ENCODE data around the gene RPL38.

The RPL38 gene

DNA sequence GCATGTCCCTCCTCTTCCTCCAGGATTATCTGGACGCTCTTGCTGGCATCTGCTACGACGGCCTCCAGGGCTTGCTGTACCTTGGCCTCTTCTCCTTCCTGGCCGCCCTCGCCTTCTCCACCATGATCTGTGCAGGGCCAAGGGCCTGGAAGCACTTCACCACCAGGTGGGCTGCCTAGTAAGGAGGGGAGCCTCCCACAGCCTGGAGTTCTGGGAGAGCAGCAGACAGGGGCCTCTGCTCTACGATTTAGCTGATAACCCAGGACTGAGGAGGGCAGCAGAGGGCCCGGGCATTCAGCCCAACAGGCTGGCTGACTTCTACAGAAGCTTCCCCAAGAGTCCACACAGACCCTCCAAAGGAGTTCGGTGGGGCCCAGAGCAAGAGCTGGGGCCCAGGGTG, 48.7 kb downstream of the RPL38 start:
- no peak overlapping the region for H3K4me2 ChIP-seq
- no peak overlapping the region for H2AFZ ChIP-seq (ENCODE audit: low read depth)
- no peaks in the 10 kb centered on the region for H3K4me1 ChIP-seq (ENCODE audit: low read depth, poor library complexity, severe bottlenecking)
- H3K79me2 ChIP-seq (ENCODE audit: insufficient read depth, low read depth): no peaks in the 10 kb centered on the region
- H3K4me3 ChIP-seq (IDR thresholded peaks at IDR 0.05; ENCODE audit: insufficient read depth, low read depth, low read length): no peak overlapping the region
- no peak overlapping the region for H3K27ac ChIP-seq
- no peak overlapping the region for H3K9ac ChIP-seq
- no peaks in the 10 kb centered on the region for H4K20me1 ChIP-seq (ENCODE audit: insufficient read depth)
- TF ChIP-seq, protein P1, sequence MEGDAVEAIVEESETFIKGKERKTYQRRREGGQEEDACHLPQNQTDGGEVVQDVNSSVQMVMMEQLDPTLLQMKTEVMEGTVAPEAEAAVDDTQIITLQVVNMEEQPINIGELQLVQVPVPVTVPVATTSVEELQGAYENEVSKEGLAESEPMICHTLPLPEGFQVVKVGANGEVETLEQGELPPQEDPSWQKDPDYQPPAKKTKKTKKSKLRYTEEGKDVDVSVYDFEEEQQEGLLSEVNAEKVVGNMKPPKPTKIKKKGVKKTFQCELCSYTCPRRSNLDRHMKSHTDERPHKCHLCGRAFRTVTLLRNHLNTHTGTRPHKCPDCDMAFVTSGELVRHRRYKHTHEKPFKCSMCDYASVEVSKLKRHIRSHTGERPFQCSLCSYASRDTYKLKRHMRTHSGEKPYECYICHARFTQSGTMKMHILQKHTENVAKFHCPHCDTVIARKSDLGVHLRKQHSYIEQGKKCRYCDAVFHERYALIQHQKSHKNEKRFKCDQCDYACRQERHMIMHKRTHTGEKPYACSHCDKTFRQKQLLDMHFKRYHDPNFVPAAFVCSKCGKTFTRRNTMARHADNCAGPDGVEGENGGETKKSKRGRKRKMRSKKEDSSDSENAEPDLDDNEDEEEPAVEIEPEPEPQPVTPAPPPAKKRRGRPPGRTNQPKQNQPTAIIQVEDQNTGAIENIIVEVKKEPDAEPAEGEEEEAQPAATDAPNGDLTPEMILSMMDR (conservative IDR thresholded peaks at IDR 0.05; ENCODE audit: low read depth, low read length): no peak
- no peaks in the 10 kb centered on the region for H3K36me3 ChIP-seq (ENCODE audit: insufficient read depth)
- no peaks in the 10 kb centered on the region for H3K27me3 ChIP-seq (ENCODE audit: insufficient read depth, low read depth)

DNA sequence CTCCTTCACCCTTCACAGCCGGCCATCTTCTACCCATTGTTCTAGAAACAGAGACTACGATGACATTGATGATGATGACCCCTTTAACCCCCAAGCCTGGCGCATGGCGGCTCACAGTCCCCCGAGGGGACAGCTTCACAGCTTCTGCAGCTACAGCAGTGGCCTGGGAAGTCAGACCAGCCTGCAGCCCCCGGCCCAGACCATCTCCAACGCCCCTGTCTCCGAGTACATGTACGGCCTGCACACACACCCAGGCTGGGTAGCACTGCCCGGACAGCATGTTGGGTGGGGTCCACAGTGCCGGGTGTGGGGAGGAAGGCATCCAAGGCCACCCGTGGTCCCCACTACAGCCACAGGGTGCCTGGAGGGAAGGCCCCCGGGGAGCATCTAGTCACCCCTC, 49.6 kb downstream of the RPL38 start:
- no peak overlapping the region for H3K4me2 ChIP-seq
- no peak overlapping the region for H3K4me3 ChIP-seq (IDR thresholded peaks at IDR 0.05; ENCODE audit: insufficient read depth, low read depth, low read length)
- no peak overlapping the region for H3K27ac ChIP-seq
- TF ChIP-seq, protein P1 (conservative IDR thresholded peaks at IDR 0.05; ENCODE audit: low read depth, low read length): no peak
- H3K4me1 ChIP-seq (ENCODE audit: low read depth, poor library complexity, severe bottlenecking): no peaks in the 10 kb centered on the region
- no peaks in the 10 kb centered on the region for H4K20me1 ChIP-seq (ENCODE audit: insufficient read depth)
- H3K9ac ChIP-seq: no peak overlapping the region
- H3K79me2 ChIP-seq (ENCODE audit: insufficient read depth, low read depth): no peaks in the 10 kb centered on the region
- H3K27me3 ChIP-seq (ENCODE audit: insufficient read depth, low read depth): no peaks in the 10 kb centered on the region
- H3K36me3 ChIP-seq (ENCODE audit: insufficient read depth): no peaks in the 10 kb centered on the region
- H2AFZ ChIP-seq (ENCODE audit: low read depth): no peak overlapping the region

DNA sequence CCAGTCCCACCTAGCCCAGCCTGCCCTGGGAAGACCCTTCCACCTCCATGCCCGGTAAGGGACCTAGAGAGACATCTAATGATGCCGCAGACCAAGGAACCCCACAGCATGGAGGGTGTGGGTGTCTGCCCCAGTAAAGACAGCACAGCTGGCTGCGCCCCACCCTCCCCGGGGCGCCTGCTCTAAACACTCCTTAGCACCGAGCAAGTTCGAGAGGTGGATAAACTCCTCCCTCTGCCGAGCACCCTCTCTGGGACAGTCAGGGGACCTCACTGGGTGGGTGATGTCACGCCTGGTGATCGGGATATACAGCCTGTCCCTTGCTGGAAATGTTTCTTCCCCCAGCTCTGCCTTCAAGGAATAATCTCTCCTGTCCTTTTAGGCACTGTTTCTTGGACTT, 53.8 kb downstream of the RPL38 start:
- Histone ChIP-seq H3K4me2 (no peak overlapping the region), H2AFZ (ENCODE audit: low read depth) (no peak overlapping the region), H4K20me1 (ENCODE audit: insufficient read depth) (no peaks in the 10 kb centered on the region), H3K79me2 (ENCODE audit: insufficient read depth, low read depth) (no peaks in the 10 kb centered on the region), H3K4me3 (IDR thresholded peaks at IDR 0.05; ENCODE audit: insufficient read depth, low read depth, low read length) (no peak overlapping the region), H3K4me1 (ENCODE audit: low read depth, poor library complexity, severe bottlenecking) (no peaks in the 10 kb centered on the region), H3K27me3 (ENCODE audit: insufficient read depth, low read depth) (no peaks in the 10 kb centered on the region), H3K9ac (no peak overlapping the region), H3K36me3 (ENCODE audit: insufficient read depth) (no peaks in the 10 kb centered on the region), H3K27ac (no peak overlapping the region)
- TF ChIP-seq, protein P1 (conservative IDR thresholded peaks at IDR 0.05; ENCODE audit: low read depth, low read length): no peak

DNA sequence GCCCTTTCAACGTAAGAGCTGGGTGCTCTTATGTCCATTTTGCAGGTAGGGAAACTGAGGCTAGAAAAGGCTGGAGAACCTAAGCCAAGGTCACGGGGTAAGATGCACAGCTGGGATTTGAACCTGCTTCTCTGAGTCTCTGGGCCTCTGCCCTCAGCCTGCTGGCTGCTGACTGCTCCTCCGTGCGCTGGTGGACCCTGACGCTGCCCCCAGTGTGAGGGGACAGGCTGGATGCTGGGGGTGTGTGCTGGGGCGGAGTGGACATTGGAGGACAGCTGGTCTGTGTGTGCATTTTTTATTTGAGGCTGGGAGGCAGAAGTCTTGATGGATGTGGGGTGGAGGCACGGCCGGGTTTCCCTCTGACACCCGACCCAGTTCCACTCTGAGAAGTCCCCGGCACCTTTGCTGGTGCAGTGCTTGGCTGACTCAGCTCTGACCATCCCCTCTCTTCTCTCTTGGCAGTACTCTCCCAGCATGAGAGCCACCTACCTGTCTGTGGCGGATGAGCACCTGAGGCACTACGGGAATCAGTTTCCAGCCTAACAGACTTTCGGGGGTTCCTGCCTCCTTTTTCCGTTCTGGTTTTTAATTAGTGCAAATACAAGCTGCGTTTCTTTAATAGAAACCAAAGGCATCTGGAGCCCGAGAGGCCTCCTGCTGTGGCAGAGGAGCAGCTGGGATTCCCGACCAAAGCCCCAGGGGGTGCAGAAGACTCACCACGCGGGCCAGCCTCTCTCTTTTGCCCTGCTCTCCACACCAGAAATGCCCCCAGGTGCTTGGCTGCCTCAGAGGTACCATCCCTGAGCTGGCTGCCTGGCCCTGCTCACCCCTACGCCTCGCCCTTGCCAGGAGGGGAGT, 56.4 kb downstream of the RPL38 start:
- no peaks in the 10 kb centered on the region for H4K20me1 ChIP-seq (ENCODE audit: insufficient read depth)
- no peak overlapping the region for H3K4me3 ChIP-seq (IDR thresholded peaks at IDR 0.05; ENCODE audit: insufficient read depth, low read depth, low read length)
- no peak overlapping the region for H3K27ac ChIP-seq
- no peak overlapping the region for H3K4me2 ChIP-seq
- no peaks in the 10 kb centered on the region for H3K79me2 ChIP-seq (ENCODE audit: insufficient read depth, low read depth)
- H3K9ac ChIP-seq: no peak overlapping the region
- TF ChIP-seq, protein P1 (conservative IDR thresholded peaks at IDR 0.05; ENCODE audit: low read depth, low read length): no peak
- no peaks in the 10 kb centered on the region for H3K36me3 ChIP-seq (ENCODE audit: insufficient read depth)
- no peaks in the 10 kb centered on the region for H3K4me1 ChIP-seq (ENCODE audit: low read depth, poor library complexity, severe bottlenecking)
- no peak overlapping the region for H2AFZ ChIP-seq (ENCODE audit: low read depth)
- no peaks in the 10 kb centered on the region; the same call in 1 of the 2 replicates for H3K27me3 ChIP-seq (ENCODE audit: insufficient read depth, low read depth)
